Vagina (tissue), 2 donors: ENCODE results near the gene LTBP2. TPM values are rescaled to one million over a fixed set of nuclear protein-coding genes. Genes with fewer than 3 reads are reported as not detected.
A peak's percentile ranks its signal among the peaks of the same experiment; 100 is the strongest.

Source experiments
- DNase-seq, 2 donors: peaks; one replicate each; pipeline ENCODE4 v3.0.0-alpha.2; 2017; ENCODE audit errors: extremely low spot score in 2 of 2
- H3K27ac ChIP-seq: fragments of 200-600 bp; sonication (generic); one replicate; pipeline ENCODE4 v1.5.1; 2019
- H3K27me3 ChIP-seq: fragments of 200-600 bp; sonication (generic); one replicate; pipeline ENCODE4 v1.5.1; 2019
- H3K36me3 ChIP-seq, 2 donors: fragments of 200-600 bp; sonication (generic); one replicate each; pipeline ENCODE4 v1.5.1; 2017 to 2019
- H3K4me1 ChIP-seq: fragments of 200-600 bp; sonication (generic); one replicate; pipeline ENCODE4 v1.5.1; 2019
- H3K4me3 ChIP-seq, 2 donors: fragments of 200-600 bp; sonication (generic); 1 replicate in 1 of 2; 2 replicates in 1 of 2; pipeline ENCODE4 v1.5.1; 2016 to 2019
- H3K9me3 ChIP-seq: fragments of 200-600 bp; sonication (generic); one replicate; pipeline ENCODE4 v1.5.1; 2019
- CTCF ChIP-seq, 3 experiments: fragments of 450-650 bp in 2 of 3; fragments of 200-600 bp in 1 of 3; sonication (generic) in 1 of 3; IDR thresholded peaks; one replicate each; pipeline ENCODE4 v1.5.1; 2017 to 2019; ENCODE audit warnings: antibody characterized with exemption in 3 of 3, mild to moderate bottlenecking in 2 of 3, moderate library complexity in 2 of 3
- POLR2A ChIP-seq, 2 donors: fragments of 450-650 bp; IDR thresholded peaks; one replicate each; pipeline ENCODE4 v1.6.1; 2017; ENCODE audit warnings: antibody characterized with exemption in 2 of 2, mild to moderate bottlenecking in 2 of 2, moderate library complexity in 2 of 2
- POLR2AphosphoS5 ChIP-seq, 2 donors: sonication (generic); formaldehyde crosslinking; IDR thresholded peaks; one replicate each; pipeline ENCODE4 v1.9.0; 2017; ENCODE audit warnings: antibody characterized with exemption in 2 of 2, mild to moderate bottlenecking in 2 of 2, low read depth in 1 of 2; ENCODE audit not compliant: insufficient read depth in 1 of 2
- intact Hi-C: fragments of 100-400 bp; cut with DNase I; formaldehyde crosslinking; loops from one replicate; pipeline ENCODE4 v1.15.1; 2023
- total RNA-seq: library from RNA; depleted of rRNA; stranded (reverse); fragments of >200 nt; gene quantifications from one replicate; pipeline ENCODE4 v1.2.3, GENCODE V29; 2016

Gene LTBP2
- total RNA-seq, 1 donor from 2014 or later = 52.5 TPM

GRCh38 chr14:74579447-74580274 is 32.4 kb downstream of the LTBP2 start:
- Histone ChIP-seq H3K4me3 (no peak overlapping the region), H3K9me3 (no peaks in the 10 kb centered on the region), H3K4me1 (peaks cover 54% of the 10 kb centered on the region), H3K36me3 (no peaks in the 10 kb centered on the region), H3K27ac (peak overlapping the region; percentile 41), H3K27me3 (no peaks in the 10 kb centered on the region)
- intact Hi-C loops = no loop called here
- TF ChIP-seq CTCF (IDR thresholded peaks at IDR 0.05) (no peak), POLR2AphosphoS5 (IDR thresholded peaks at IDR 0.05; ENCODE audit: insufficient read depth in 1 of 2, low read depth in 1 of 2) (peak in 1 of 2 donors; percentile 15), POLR2A (IDR thresholded peaks at IDR 0.05) (no peak)
- no peak for DNase-seq

- no peak overlapping the region for H3K27ac ChIP-seq
- no peak overlapping the region for H3K4me3 ChIP-seq
- no peaks in the 10 kb centered on the region for H3K36me3 ChIP-seq
- H3K4me1 ChIP-seq = peaks cover 54% of the 10 kb centered on the region
- no peaks in the 10 kb centered on the region for H3K9me3 ChIP-seq
- no peak for DNase-seq
- no peak for TF ChIP-seq POLR2A (IDR thresholded peaks at IDR 0.05)
- no peak for TF ChIP-seq POLR2AphosphoS5 (IDR thresholded peaks at IDR 0.05; ENCODE audit: insufficient read depth in 1 of 2, low read depth in 1 of 2)
- no peak for TF ChIP-seq CTCF (IDR thresholded peaks at IDR 0.05)
- H3K27me3 ChIP-seq = no peaks in the 10 kb centered on the region
- intact Hi-C loops = no loop called here
These were observed 33.6 kb downstream of the LTBP2 start for GRCh38 chr14:74578479-74578878.

GRCh38 chr14:74577948-74578275 is 34.1 kb downstream of the LTBP2 start:
- intact Hi-C loops = no loop called here
- no peak overlapping the region for H3K4me3 ChIP-seq
- H3K27ac ChIP-seq = no peak overlapping the region
- no peak for DNase-seq
- no peaks in the 10 kb centered on the region for H3K9me3 ChIP-seq
- no peaks in the 10 kb centered on the region for H3K36me3 ChIP-seq
- TF ChIP-seq CTCF (IDR thresholded peaks at IDR 0.05) (no peak), POLR2AphosphoS5 (IDR thresholded peaks at IDR 0.05; ENCODE audit: insufficient read depth in 1 of 2, low read depth in 1 of 2) (no peak)
- peaks cover 54% of the 10 kb centered on the region for H3K4me1 ChIP-seq
- no peaks in the 10 kb centered on the region for H3K27me3 ChIP-seq

GRCh38 chr14:74577247-74577947 is 34.6 kb downstream of the LTBP2 start:
- H3K27me3 ChIP-seq = no peaks in the 10 kb centered on the region
- DNase-seq = no peak
- no peak overlapping the region for H3K27ac ChIP-seq
- H3K4me1 ChIP-seq = peaks cover 54% of the 10 kb centered on the region
- intact Hi-C loops = no loop called here
- no peaks in the 10 kb centered on the region for H3K9me3 ChIP-seq
- H3K36me3 ChIP-seq = no peaks in the 10 kb centered on the region
- no peak overlapping the region for H3K4me3 ChIP-seq
- TF ChIP-seq POLR2AphosphoS5 (IDR thresholded peaks at IDR 0.05; ENCODE audit: insufficient read depth in 1 of 2, low read depth in 1 of 2) = no peak
- TF ChIP-seq POLR2A (IDR thresholded peaks at IDR 0.05) = no peak
- no peak for TF ChIP-seq CTCF (IDR thresholded peaks at IDR 0.05)

GRCh38 chr14:74575936-74576335 is 36.1 kb downstream of the LTBP2 start:
- DNase-seq = no peak
- TF ChIP-seq POLR2AphosphoS5 (IDR thresholded peaks at IDR 0.05; ENCODE audit: insufficient read depth in 1 of 2, low read depth in 1 of 2) = no peak
- no peak for TF ChIP-seq CTCF (IDR thresholded peaks at IDR 0.05)
- no peak for TF ChIP-seq POLR2A (IDR thresholded peaks at IDR 0.05)
- intact Hi-C loops = no loop called here
- Histone ChIP-seq H3K4me3 (no peak overlapping the region), H3K27ac (no peak overlapping the region), H3K36me3 (no peaks in the 10 kb centered on the region), H3K4me1 (peaks cover 67% of the 10 kb centered on the region), H3K9me3 (no peaks in the 10 kb centered on the region), H3K27me3 (no peaks in the 10 kb centered on the region)
